ENCODE results near the gene MPPE1.

DNA sequence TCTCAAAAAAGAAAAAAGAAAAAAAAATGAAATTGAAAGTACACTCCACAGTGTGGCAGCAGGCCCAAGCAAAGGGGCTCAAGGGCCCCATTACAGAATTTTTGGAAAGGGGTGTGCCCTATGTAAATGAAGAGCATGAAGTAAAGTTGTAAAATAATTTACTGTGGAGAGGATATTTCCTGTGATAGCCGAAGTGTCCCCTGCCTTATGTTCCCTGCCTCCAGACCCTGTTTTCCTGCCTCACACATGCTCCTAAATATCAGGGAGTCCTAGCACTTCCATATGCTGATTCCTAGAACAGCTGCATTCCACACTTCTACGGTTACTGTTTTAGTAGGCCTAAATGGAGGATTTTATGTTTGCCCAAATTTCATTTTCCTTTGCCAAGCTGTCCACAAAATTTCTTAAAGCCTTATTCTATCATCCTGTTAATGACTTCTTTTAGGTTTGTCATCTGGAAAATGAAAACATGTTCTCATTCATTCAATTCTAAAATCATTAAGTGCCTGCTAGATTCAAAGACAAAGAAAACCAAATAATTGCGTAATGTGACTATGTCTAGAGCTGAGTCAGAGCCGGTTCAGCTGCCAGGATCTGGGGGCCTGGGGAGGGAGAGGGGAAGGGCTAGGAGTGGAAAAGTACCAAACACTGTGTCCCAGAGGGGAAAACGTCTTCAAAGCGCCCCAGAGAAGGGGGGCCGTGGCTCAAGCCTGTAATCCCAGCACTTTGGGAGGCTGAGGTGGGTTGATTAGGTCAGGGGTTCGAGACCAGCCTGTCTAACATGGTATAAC is 47.3 kb upstream of the MPPE1 start:
- TF ChIP-seq CTCF (conservative IDR thresholded peaks at IDR 0.05 in 1 of 2, IDR thresholded peaks at IDR 0.05 in 1 of 2; ENCODE audit: extremely low read depth in 1 of 2, insufficient read depth in 1 of 2, low read depth in 1 of 2, low read length in 2 of 2) (no peak), EZH2 (IDR thresholded peaks at IDR 0.05; ENCODE audit: borderline replicate concordance, low read length) (no peak)

Measured in mammary epithelial cell (primary cell).